Keratinocyte (primary cell): ENCODE data around the gene CCDC201.
"Not testable (repeated sequence)": the region's sequence is repeated elsewhere in the genome, so short reads cannot be mapped to it uniquely, and the experiment has no call there.

Source experiments
- EZH2 ChIP-seq: IDR thresholded peaks from one replicate; pipeline ENCODE4 v1.6.1; 2012; ENCODE audit warnings: inconsistent platforms, mild to moderate bottlenecking, low read length, moderate library complexity
- TF ChIP-seq, protein P1 (sequence below), 3 experiments: IDR thresholded peaks in 1 of 3; conservative IDR thresholded peaks in 1 of 3; optimal IDR thresholded peaks in 1 of 3; 2 replicates in 2 of 3; 3 replicates in 1 of 3; pipeline versions ENCODE3 to v1.5.1; 2011; ENCODE audit warnings: low read length in 3 of 3, mild to moderate bottlenecking in 3 of 3, moderate library complexity in 2 of 3, control low read depth in 1 of 3, inconsistent platforms in 1 of 3; ENCODE audit not compliant: insufficient read depth in 2 of 3; ENCODE audit errors: extremely low read depth in 1 of 3

DNA sequence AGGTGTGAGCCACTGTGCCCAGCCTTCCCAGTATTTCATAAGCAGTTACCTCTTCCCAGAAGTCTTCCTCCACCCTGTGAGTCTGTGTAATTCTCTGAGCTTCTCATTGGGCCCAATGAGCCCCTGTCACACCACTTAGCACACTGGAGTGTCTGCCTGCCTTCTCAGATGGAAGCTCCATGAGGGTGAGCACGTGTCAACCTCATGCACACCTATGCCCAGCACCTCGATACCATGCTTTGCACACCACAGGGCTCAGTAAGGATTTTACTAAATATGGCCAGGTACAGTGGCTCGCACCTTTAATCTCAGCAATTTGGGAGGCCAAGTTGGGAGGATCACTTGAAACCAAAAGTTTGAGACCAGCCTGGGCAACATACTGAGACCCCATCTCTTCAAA lies 46.3 kb downstream of the CCDC201 start:
- TF ChIP-seq, protein P1, sequence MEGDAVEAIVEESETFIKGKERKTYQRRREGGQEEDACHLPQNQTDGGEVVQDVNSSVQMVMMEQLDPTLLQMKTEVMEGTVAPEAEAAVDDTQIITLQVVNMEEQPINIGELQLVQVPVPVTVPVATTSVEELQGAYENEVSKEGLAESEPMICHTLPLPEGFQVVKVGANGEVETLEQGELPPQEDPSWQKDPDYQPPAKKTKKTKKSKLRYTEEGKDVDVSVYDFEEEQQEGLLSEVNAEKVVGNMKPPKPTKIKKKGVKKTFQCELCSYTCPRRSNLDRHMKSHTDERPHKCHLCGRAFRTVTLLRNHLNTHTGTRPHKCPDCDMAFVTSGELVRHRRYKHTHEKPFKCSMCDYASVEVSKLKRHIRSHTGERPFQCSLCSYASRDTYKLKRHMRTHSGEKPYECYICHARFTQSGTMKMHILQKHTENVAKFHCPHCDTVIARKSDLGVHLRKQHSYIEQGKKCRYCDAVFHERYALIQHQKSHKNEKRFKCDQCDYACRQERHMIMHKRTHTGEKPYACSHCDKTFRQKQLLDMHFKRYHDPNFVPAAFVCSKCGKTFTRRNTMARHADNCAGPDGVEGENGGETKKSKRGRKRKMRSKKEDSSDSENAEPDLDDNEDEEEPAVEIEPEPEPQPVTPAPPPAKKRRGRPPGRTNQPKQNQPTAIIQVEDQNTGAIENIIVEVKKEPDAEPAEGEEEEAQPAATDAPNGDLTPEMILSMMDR (optimal IDR thresholded peaks at IDR 0.05 in 1 of 3, IDR thresholded peaks at IDR 0.05 in 1 of 3, conservative IDR thresholded peaks at IDR 0.05 in 1 of 3; ENCODE audit: extremely low read depth in 1 of 3, insufficient read depth in 2 of 3, low read length in 3 of 3), result not testable (repeated sequence)
- TF ChIP-seq EZH2, result not testable (repeated sequence)
